DMS 273 treated with DMSO at 0.1 percent for 48 hours (cell line): ENCODE measurements around the gene PNPLA6.
A peak's percentile ranks its signal among the peaks of the same experiment; 100 is the strongest.

ENCODE experiments used
- DNase-seq: peaks from one replicate; lab custom pipeline; 2025; lab: John Stamatoyannopoulos, UW

The PNPLA6 gene

DNA sequence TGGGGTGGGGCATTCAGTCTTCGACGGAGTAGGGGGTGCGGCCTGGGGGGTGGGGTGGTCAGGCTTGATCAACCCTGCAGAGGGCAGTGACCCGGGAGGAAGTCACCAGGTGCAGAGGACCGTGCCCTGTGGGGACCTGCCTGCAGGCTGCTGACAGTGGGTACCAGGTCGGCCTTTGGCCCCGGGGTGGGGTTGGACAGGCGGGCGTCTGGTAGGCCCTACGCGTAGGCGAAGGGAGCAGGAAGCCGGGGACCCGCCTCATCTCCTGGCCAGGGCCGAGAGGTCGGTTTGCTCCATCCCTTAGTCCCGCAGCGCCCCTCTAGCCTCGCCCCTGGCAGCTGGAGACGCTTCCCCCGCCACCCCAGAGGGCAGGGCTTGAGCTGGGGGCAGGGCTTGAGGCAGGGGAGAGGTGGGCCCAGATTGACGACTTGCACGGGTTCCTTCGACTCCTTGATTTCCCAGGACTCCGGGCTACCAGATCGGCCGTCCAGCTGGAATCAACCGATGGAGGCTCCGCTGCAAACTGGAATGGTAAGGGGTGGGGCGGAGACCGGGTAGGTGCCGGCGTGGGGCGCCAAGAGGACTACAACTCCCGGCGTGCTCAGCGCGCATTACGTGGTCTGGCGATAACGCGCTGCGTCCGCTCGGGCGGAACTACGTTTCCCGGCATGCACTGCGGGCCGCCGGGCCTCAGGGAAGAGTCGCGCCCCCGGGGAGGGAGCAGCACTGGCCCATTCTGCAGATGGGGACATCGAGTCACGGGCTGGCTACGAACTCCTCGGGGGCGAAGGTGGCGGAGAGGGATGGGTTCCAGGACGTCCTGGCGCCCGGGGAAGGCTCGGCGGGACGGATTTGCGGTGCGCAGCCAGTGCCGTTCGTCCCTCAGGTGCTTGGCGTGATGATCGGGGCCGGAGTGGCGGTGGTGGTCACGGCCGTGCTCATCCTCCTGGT is at the start of gene PNPLA6:
Gene PNPLA6 (plus strand): TSS at position 671 of the 951 bp plus-strand sequence. CDS start 72 bp downstream, at position 743.
- peak; percentile 76 for DNase-seq

DNA sequence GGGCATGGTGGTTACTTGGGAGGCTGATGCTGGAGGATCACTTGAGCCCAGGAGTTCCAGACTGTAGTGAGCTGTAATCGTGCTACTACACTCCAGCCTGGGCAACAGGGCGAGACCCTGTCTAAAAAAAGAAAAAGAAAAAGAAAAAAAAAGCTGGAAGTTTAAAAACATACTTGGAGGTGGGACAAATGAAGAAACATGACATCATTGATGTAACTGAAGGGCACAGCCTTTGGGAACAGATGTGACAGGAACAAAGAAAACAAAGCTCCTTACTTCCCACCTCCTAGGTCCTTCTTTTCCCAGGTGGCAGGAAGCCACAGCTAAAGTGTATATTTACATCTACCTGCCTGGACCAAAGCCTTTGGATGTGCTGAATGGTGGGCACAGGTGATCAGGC is 48.6 kb upstream of the PNPLA6 start:
- DNase-seq = no peak

DNA sequence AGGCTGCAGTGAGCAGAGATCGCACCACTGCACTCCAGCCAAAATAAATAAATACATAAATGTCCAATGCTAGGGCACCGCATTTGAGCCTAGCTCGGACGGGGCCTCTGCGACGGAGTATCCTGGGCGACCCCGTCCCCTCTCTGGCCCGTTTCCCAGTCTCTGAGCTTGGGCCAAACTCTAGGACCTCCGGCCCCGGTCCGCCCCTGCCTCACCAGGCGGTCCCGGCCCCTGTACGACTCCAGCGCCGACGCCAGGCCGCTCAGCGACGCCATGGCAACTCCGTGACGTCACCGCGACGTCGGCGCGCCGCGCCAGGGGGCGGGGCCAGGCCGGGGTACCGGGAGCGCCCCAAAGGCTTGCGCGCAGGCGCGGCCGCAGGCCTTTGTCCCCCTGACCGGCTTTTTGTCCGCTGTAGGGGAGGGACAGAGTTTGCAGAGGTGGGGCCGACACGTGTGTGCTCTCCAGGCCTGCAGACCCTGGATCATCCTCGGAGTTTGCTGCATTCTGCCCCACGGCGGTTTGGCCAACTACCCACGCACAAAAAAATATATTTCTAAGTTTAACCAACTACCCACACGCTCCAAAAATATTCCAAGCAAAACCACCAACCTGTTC is 46.7 kb upstream of the PNPLA6 start, which contains the start of gene PEX11G:
Gene PEX11G (minus strand): TSS at position 300 of the 618 bp plus-strand sequence. CDS start 25 bp downstream, at position 275.
- DNase-seq = peak; percentile 58

DNA sequence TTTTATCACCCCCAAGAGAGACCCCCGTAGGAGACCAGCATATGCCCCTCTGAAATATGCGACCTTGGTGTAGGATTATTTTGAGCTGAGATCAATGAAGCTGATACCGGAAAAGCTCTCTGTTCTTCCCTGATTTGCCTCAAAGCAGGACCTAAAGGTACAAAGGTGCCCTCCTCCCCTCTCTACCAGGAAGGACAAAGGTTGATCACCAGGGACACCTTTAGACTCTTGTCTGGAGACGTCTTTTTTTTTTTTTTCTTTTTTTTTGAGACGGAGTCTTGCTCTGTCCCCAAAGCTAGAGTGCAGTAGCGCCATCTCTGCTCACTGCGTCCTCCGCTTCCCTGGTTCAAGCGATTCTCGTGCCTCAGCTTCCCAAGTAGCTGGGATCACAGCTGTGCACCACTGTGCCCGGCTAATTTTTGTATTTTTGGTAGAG is 45.9 kb upstream of the PNPLA6 start:
- DNase-seq = no peak

DNA sequence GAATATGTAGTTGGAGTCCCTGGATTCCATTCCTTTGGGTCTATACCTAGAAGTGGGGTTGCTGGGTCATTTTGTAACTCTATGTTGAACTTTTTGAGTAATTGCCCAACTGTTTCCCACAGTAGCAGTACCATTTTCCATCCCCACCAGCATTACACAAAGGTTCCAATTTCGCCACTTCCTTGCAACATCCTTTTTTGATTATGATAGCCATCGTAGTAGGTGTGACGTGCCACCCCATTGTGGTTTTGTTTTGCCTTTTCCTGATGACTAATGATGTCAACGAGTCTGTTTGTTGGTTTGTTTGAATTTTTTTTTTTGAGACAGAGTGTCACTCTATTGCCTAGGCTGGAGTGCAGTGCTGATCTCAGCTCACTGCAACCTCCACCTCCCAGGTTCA is 43.4 kb upstream of the PNPLA6 start:
- DNase-seq = no peak

DNA sequence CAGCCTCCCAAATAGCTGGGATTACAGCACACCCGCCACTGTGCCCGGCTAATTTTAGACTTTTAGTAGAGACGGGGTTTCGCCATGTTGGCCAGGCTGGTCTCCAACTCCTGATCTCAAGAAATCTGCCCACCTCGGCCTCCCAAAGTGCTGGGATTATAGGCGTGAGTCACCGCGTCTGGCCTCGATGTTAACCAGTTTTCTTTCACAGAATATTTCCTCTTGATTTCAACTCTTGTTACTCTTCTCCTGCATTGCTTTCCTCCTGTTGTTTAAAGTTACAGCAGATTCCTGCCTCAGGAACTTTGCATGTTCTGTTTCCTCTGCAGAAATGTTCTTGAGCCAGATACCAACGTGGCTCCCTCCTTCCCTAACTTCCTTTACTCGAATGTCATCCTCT is 43.0 kb upstream of the PNPLA6 start:
- no peak for DNase-seq

DNA sequence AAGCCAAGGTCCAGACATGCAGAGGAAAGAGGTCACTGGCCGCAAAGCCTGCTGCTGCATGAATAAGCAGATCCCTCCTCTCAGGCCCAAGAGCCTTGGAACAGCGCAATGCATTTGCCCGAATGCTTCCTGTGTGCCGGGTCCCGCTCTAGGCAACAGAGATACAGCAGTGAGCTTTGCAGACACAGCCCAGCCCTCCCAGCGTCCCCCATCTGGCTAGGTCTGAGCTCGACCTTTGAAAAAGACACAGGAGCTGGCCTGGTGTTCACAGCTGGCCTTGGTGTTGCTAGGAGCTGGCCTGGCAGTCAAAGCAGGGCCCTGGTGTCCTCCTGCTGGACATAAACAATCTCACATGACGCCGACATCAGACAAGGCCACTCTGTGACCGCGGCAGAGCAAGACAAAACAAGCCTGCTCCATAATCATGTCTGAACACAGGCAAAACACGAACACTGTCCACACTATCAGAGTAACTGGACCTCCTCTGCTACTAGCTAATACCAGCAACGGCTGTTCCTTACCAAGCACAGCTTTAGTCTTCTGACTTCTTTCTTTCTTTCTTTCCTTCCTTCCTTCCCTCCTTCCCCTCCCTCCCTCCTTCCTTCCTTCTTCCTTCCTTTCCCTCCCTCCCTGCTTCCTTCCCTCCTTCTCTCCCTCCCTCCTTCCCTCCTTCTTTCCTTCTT is 41.0 kb upstream of the PNPLA6 start:
- no peak for DNase-seq

DNA sequence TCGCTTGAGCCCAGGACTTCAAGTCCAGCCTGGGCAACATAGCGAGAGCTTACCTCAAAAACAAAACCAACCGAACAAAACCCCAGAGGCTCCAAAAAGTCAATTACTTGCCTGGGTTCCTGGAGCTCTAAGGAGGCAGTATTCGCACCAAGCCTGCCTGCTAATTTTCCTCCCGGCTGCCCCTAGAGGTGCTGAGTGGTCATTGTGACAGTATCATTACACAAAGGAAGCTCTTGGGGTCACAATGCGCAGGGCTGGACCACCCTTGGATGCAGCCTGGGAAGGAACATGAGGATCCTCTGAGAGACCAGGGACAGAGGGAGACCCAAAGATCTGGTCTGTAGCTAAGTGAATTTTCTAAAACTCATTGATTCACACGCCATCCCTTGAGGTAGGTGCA is 38.2 kb upstream of the PNPLA6 start:
- DNase-seq = no peak

DNA sequence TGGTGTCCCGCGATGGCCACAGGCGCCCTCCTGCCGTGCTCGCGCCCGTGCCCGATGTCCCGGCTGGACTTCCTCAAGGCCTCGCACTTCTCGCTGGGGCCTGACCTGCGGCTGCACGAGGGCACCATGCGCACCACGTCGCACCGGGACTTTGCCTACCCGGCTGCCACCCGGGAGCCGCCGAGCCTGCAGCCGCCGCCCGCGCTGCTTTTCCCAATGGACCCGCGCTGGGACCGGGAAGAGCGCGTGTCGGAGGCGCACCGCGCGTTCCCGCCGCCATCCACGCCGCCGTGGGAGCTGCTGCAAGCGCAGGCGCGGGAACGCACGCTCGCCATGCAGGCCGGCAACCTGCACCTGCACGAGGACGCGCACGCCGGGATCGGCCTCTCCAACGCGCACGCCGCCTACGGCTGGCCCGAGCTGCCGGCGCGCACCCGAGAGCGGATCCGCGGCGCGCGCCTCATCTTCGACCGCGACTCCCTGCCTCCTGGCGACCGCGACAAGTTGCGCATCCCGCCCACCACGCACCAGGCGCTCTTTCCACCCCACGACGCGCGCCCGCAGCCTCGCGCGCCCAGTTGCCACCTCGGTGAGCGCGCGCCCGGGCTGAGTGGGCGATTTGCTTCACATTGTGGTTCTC is 34.6 kb upstream of the PNPLA6 start:
- peak; percentile 55 for DNase-seq

DNA sequence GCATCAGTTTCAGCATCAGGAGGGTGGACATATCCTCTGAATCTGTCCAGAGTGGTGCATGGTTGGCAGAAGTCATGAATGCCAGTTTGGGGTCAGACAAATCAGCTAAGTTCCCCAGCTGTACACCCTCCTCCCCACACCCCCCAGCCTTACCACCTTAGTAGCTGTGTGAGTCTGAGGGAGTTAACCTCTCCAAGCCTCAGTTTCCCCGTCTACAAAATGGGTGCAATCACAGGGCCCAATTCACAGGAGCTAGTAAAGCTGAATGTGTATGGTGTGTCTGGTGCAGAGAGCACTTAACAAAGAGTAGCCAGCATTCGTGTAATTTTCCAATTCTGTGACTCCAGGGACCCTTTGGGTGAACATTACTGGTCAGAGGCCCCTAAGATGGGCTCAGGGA is 33.0 kb upstream of the PNPLA6 start:
- DNase-seq = no peak

DNA sequence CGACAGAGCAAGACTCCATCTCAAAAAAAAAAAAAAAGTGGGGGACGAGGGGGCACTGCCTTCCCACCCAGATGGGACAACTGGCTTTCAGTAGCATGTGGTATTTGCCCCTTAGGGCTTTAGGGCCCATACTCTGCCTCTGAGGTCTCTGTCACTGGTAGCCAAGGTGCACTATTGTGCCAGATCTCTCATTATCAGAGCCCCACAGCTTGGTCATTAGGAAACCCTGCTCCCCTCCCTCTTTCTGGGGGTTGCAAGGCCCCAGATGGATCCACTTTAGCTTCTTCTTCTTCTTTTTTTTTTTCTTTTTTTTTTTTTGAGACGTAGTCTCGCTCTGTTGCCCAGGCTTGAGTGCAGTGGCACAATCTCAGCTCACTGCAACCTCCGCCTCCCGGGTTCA is 30.8 kb upstream of the PNPLA6 start:
- DNase-seq = no peak

DNA sequence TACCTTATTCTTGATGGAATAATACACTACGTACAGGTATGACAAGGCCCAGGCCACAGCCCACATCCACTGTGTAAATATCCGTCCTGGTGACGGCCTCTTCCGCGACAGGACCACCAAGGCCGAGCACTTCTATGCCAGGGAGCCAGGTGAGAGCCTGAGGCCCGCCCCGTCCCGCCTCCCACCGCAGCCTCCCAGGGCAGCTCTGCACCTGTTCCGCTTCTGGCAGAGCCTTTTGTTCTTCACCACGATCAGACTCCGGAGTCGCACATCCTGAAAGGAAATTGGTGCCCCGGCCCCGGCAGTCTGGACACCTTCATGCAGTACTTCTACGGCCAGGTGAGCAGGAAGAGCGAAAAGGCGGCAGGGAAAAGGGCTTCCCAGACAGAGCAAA is 30.2 kb upstream of the PNPLA6 start:
- no peak for DNase-seq

DNA sequence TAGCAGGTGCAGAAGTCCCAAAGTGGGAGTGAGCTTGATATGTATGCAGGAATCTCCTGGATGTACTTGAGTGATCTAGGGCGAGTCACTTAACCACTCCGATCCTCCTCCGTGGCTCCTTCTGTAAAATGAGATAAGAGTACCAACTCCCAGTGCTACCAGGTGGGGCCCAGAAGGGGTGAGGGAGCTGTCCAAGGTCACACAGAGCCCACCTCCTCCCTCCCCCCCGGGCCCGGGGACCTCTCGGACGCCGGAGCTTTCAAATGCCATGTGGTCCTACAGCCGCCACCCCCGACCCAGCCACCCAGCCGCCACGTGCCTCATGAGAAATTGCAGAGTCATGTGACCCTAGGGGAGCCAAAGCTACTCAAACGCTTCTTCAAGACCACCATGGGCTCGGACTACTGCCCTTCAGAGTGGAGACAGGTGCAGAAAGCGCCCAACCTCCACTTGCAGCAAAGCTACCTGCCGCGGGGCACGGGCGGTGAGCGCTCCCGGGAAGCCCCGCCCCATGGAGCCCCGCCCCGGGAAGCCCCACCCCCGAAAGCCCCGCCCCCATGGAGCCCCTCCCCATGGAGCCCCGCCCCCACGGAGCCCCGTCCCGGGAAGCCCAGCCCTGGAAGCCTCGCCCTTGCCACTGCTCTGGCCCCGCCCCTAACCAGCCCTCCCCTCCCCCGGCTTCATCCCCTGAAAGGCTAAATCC is 29.7 kb upstream of the PNPLA6 start:
- DNase-seq = no peak

DNA sequence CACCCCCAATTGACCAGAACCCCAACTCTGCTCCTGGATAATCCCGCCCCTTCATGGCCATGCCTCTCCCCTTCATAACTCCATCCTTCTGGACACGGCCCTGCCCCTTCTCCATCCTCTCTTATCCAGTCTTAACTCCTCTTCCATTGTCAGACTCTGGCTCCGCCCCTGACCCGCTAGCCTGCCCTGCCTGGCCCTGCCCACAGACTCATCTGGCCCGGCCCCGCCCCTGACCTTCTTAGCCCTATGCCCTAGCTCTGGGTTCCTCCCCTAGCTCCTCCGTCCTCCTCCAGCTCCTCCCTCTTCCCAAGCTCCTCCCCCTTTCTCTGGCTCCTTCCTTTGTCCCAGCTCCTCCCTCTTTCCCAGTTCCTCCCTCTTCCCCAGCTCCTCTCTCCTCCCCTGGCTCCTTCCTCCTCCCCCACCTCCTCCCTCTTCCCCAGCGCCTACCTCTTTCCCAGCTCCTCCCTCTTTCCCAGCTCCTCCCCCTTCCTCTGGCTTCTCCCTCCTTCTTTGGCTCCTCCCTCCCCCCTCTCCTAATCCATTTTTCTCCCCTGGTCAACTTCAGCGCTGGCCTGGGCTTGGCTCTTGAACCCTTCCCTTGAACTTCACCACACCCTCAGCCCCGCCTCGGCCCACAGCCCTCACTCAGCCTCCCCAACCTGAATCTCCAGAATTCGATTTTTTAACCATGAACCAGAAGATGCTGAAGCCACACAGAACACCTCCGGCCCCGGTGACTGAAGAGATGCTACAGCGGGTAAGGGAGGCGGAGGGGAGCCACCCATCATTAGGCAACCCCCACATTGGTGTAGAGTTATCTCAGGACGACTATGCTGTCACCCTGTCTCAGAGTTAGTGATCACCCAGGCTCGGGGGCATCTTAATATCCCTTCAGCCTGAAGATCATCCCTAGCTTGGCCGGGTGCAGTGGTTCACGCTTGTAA is 28.9 kb upstream of the PNPLA6 start:
- peak; percentile 37 for DNase-seq

DNA sequence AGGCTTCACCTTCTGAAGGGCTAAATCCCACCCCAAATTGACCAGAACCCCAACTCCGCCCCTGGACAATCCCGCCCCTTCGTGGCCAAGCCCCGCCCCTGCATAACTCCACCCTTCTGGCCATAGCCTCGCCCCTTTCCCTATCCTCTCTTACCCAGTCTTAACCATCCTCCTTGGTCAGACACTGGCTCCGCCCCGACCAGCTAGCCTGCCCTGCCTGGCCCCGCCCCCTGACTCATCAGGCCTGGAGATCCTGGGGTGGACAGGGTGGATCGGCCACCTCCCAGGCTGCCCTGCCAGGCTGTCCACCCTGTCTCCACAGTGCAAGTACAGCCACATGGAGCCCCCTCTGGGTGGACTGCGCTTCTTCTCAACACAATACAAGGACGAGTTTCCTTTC is 27.6 kb upstream of the PNPLA6 start:
- DNase-seq = no peak

DNA sequence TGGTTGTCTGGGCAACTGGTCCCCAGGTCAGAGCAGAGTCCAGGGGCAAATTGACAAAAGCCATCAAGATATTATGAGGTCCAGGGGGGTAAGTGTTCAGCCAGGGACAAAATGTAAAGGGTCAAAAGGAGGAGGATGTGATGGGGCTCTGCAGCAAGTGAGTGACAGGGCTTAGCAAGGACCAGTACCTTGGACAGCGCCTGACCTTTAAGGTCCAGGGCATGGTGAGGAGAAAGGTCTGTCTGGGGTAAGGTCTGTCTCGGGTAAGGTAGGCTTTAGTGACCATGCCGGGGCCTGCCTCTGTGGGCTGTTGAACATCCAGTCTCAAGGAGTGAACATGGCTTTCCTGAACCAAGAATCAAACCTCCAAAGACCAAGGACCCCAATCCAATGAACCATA is 25.9 kb upstream of the PNPLA6 start:
- no peak for DNase-seq

DNA sequence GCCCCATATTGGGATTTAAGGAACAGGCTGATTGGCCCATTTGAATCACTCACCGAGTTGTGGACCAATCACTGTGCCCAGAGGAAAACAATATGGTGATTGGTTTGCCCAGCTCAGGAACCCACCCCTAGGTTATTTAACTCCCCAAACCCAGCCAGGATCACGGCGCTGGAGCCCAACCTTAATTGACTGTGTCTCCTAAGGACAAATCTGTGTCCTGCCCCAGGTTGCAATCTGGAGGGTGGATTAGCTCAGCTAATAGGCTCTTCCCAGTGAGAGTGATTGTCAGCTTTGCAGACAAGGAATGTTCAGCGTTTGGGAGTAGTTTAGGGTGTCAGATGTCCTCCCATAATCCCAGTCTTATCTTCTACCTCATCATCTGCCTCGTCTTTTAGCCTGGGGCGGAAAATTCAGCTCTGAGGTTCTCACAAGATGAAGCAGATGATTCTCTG is 23.1 kb upstream of the PNPLA6 start:
- no peak for DNase-seq

DNA sequence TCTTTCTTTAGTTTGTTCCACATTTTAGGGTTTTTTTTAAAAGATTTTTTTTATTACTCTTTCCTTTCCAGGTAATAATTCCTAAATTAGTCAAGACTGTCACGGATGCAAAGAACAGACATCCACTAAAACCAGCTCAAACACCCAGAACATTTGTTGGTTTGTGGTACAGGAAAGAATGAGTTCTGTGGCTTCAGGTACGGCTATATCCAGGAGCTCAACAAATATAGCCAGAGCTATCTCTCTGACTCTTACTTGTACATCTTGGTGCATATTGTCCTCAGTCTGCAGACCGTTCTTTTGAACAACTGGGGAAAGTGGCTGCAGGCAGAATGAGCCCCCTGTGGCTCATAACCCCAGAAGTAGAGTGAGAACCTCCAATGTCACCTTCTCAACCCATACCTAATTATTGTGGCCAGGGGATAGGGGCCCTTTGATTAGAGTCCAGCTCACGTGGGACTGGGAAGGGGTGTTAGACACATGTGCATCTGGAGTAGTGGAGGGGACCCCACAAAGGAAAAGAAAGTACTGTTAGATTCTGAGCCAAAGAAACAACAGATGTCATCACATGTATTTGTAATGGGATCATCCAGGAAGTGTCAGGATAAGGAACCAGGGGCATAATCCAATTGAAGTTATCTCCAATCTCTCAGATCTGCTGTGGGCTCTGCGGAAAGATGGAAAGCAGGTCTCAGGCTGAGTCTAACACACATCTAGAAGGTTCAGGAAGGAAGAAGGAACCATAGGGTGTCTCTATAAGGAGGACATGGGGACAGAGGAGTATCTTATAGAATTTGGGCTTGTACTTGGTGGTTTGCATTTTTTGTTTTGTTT is 21.5 kb upstream of the PNPLA6 start:
- no peak for DNase-seq

DNA sequence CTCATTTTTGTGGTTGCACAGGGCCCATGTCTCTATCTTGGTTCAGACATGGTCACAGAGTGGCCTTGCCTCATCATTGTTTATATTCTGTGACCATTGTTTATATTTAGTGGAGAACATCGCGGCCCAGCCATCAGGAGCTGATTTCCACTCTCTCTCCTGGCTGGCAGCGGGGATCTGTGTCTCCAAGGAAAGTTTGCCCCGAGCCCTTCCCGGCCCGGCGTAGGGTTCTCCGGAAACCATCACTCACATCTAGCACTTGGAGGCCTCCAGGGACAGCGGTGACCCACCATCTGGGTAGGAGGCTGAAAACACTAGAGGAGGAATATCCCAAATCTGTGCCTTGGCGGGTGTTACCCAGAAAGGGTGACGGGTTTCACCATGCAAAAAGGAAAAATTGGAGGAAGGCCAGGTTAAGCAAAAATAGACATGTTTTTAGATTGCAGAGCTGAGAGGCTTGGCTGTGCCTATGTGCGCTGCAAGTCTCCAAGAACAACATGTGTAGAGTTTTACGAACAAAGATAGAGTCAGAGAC is 20.3 kb upstream of the PNPLA6 start:
- no peak for DNase-seq
